ENCODE results near the gene FAM114A2.

Gene FAM114A2

DNA sequence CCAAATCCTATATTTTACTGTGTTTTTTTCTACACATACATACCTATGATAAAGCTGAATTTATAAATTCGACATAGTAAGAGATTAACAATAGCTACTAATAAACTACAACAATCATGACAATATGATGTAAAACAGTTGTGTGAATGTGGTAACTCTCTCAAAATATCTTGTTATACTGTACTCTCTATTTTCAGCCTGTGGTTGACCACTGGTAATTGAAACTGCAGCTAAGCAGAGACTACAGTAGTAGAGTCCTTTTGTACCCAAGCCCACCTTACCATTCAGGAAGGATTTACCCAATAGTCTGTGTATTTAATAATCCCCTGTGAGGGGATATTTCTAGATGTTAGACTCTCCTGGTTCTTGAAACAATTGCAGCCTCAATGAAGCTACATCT lies 86.7 kb downstream of the FAM114A2 start:
- no peak for DNase-seq (ENCODE audit: low read depth in 2 of 3, low spot score in 1 of 3)

DNA sequence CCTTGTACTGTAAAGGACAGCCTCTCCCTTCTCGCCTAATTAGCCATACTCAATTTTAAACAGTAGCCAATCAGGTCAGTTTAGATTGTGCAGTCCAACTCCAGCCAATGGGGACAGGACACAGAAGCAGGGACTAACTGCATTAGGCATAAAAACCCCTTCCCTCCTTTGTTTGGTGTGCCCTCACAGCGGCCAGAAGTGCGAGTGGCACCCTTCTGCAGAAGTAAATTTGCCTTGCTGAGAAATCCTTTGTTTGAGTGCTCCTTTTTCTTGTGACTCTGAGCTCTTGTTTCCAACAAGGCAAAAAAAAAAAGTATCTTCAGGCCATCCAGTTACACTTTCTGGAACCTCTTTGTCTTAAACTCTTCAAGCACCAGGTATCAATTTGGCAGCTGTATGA lies 97.4 kb downstream of the FAM114A2 start:
- DNase-seq (ENCODE audit: low read depth in 2 of 3, low spot score in 1 of 3), result no peak
